HepG2 (cell line): ENCODE results near the gene EDC3. TPM values are rescaled to one million over a fixed set of nuclear protein-coding genes. Genes with fewer than 3 reads are reported as not detected.
A peak's percentile ranks its signal among the peaks of the same experiment; 100 is the strongest.

Experiments used
- DNMT3B ChIP-seq: conservative IDR thresholded peaks from 2 replicates; pipeline ENCODE4 v1.6.1; 2016; ENCODE audit warnings: missing biosample characterization, control low read depth
- DPF2 ChIP-seq: sonication (generic); formaldehyde crosslinking; IDR thresholded peaks from 2 replicates; pipeline ENCODE4 v1.4.0; 2020; ENCODE audit warnings: mild to moderate bottlenecking, low read depth, missing genetic modification reagents, borderline replicate concordance
- KDM2A ChIP-seq: sonication (generic); formaldehyde crosslinking; IDR thresholded peaks from 2 replicates; pipeline ENCODE4 v1.4.0; 2020; ENCODE audit warnings: low read depth, missing genetic modification reagents, borderline replicate concordance
- LCORL ChIP-seq, 2 experiments: fragments of 450-650 bp in 1 of 2; sonication (generic) in 1 of 2; formaldehyde crosslinking in 1 of 2; IDR thresholded peaks; 2 replicates each; pipeline versions ENCODE4 v1.5.0 to v1.6.1; 2017 to 2020; ENCODE audit warnings: antibody characterized with exemption in 1 of 2, missing genetic modification reagents in 1 of 2
- POLR2A ChIP-seq, 2 experiments: IDR thresholded peaks; 2 replicates each; pipeline ENCODE4 v1.6.1; 2011; ENCODE audit warnings: low read depth in 2 of 2, low read length in 2 of 2, mild to moderate bottlenecking in 1 of 2, moderate library complexity in 1 of 2; ENCODE audit not compliant: insufficient read depth in 1 of 2
- RBFOX2 ChIP-seq: fragments of 200-400 bp; formaldehyde crosslinking; IDR thresholded peaks from 2 replicates; pipeline ENCODE4 v1.6.1; 2017; ENCODE audit warnings: low read depth, mild to moderate bottlenecking, low read length
- SNAPC2 ChIP-seq: sonication (generic); formaldehyde crosslinking; IDR thresholded peaks from 2 replicates; pipeline ENCODE4 v1.8.1; 2022; ENCODE audit warnings: mild to moderate bottlenecking, missing genetic modification reagents
- TBL1XR1 ChIP-seq: fragments of 150-350 bp; IDR thresholded peaks from 2 replicates; pipeline ENCODE4 v1.6.1; 2014; ENCODE audit warnings: borderline replicate concordance, low read length; ENCODE audit not compliant: partially characterized antibody
- ZNF280B ChIP-seq: sonication (generic); formaldehyde crosslinking; IDR thresholded peaks from 2 replicates; pipeline ENCODE4 v1.5.0; 2020; ENCODE audit warnings: missing genetic modification reagents, mild to moderate bottlenecking, borderline replicate concordance
- ZNF318 ChIP-seq: sonication (generic); formaldehyde crosslinking; IDR thresholded peaks from 2 replicates; pipeline ENCODE4 v1.4.0; 2020; ENCODE audit warnings: mild to moderate bottlenecking, missing genetic modification reagents
- ZNF382 ChIP-seq: sonication (generic); formaldehyde crosslinking; IDR thresholded peaks from 2 replicates; pipeline ENCODE4 v1.5.0; 2020; ENCODE audit warnings: missing genetic modification reagents, mild to moderate bottlenecking, borderline replicate concordance
- ZNF501 ChIP-seq: sonication (generic); formaldehyde crosslinking; IDR thresholded peaks from 2 replicates; pipeline ENCODE4 v1.5.1; 2020; ENCODE audit warnings: mild to moderate bottlenecking, moderate library complexity, missing genetic modification reagents
- ZNF691 ChIP-seq: sonication (generic); formaldehyde crosslinking; IDR thresholded peaks from 2 replicates; pipeline ENCODE4 v1.4.0; 2020; ENCODE audit warnings: missing genetic modification reagents, low read depth, mild to moderate bottlenecking, borderline replicate concordance
- polyA plus RNA-seq, 8 experiments: library from polyadenylated mRNA; depleted of rRNA in 3 of 8; stranded (reverse) in 7 of 8; unstranded in 1 of 8; fragments of >200 nt; fragmentation: Illumina TruSeq in 4 of 8; extraction: Trizol in 4 of 8; gene quantifications; 2 replicates each; pipeline versions ENCODE4 v1.2.1 to v1.2.3, GENCODE V29; 2011 to 2016; ENCODE audit warnings: low read depth in 4 of 8, missing spikeins in 1 of 8, mixed read lengths in 1 of 8; ENCODE audit not compliant: insufficient read depth in 1 of 8
- total RNA-seq, 5 experiments: library from RNA; depleted of rRNA; stranded (reverse); fragments of >200 nt; fragmentation: Illumina TruSeq; extraction: Trizol; gene quantifications; 2 replicates each; pipeline ENCODE4 v1.2.3, GENCODE V29; 2016; ENCODE audit warnings: low read depth in 1 of 5

The EDC3 gene
- total and polyA plus RNA-seq, 2 of the 13 experiments (the other 11 are each of a cell fraction or from before 2014, with no cell fraction given): 17.4 to 32.0 TPM

GRCh38 chr15:74695597-74696397 lies at the start of gene EDC3 (continued):
- TF ChIP-seq ZNF280B (CRISPR knock-in tag) (no peak), POLR2A (IDR thresholded peaks at IDR 0.05; ENCODE audit: insufficient read depth in 1 of 2, low read depth in 2 of 2, low read length in 2 of 2) (peak; percentile 24 to 49; a peak in 1 of 4 replicates), DPF2 (CRISPR knock-in tag) (no peak), ZNF318 (CRISPR knock-in tag) (no peak), DNMT3B (CRISPR knock-in tag) (no peak), KDM2A (peak; percentile 91), ZNF501 (CRISPR knock-in tag) (peak; percentile 80), LCORL (IDR thresholded peaks at IDR 0.05) (no peak), LCORL (CRISPR knock-in tag; IDR thresholded peaks at IDR 0.05) (0 out of 2 replicates have a peak, but pooled peaks have one; percentile 27), ZNF382 (CRISPR knock-in tag) (no peak), TBL1XR1 (no peak), RBFOX2 (peak; percentile 84), ZNF691 (no peak), SNAPC2 (0 out of 2 replicates have a peak, but pooled peaks have one; percentile 13)
